IMR-90 (cell line): ENCODE results near the gene IL3RA. TPM values are rescaled to one million over a fixed set of nuclear protein-coding genes. Genes with fewer than 3 reads are reported as not detected.
A peak's percentile ranks its signal among the peaks of the same experiment; 100 is the strongest.

Source experiments
- ATAC-seq: fragments of 200-7000 bp; cut with Tn5 transposase; 2 replicates; pipeline ENCODE4 v1.9.1; 2020; ENCODE audit warnings: low read depth, mild to moderate bottlenecking, moderate library complexity
- BruUV-seq: library from RNA; stranded (reverse); fragments of 400-500 nt; replicated peaks from 2 replicates; lab custom pipeline; 2021; lab: Mats Ljungman, UMichigan
- CTCF ChIA-PET: fragments of 300-600 bp; formaldehyde crosslinking; extraction: SDS; loops from one replicate; lab custom pipeline; 2021; ENCODE audit warnings: antibody characterized with exemption; lab: Yijun Ruan, JAX
- POLR2A ChIA-PET: fragments of 300-600 bp; sonication (Branson Sonifier 250); formaldehyde crosslinking; loops from one replicate; lab custom pipeline; 2022; ENCODE audit warnings: antibody characterized with exemption; ENCODE audit not compliant: unreplicated experiment; lab: Charles Lee
- DNase-seq: peaks from one replicate; pipeline ENCODE4 v3.0.0; 2013
- H2AFZ ChIP-seq: replicated peaks from 2 replicates; pipeline ENCODE3; 2013; ENCODE audit warnings: low read length, mild to moderate bottlenecking; ENCODE audit not compliant: poor library complexity
- H2AK5ac ChIP-seq: 2 replicates; pipeline ENCODE4 v1.6.1; 2013; ENCODE audit warnings: low read depth, low read length, inconsistent platforms
- H2AK9ac ChIP-seq: replicated peaks from 2 replicates; pipeline ENCODE3; 2013; ENCODE audit warnings: mild to moderate bottlenecking, low read depth, low read length, moderate library complexity; ENCODE audit not compliant: poor library complexity
- H2BK120ac ChIP-seq: 2 replicates; pipeline ENCODE4 v1.6.1; 2013; ENCODE audit warnings: low read depth, low read length, inconsistent platforms
- H2BK15ac ChIP-seq: 3 replicates; pipeline ENCODE4 v1.6.1; 2013; ENCODE audit warnings: low read depth, low read length, inconsistent platforms
- H2BK20ac ChIP-seq: 2 replicates; pipeline ENCODE4 v1.6.1; 2013; ENCODE audit warnings: low read depth, mild to moderate bottlenecking, inconsistent platforms, low read length, moderate library complexity
- H2BK5ac ChIP-seq: 2 replicates; pipeline ENCODE4 v1.6.1; 2013; ENCODE audit warnings: mild to moderate bottlenecking, low read depth, low read length, inconsistent platforms; ENCODE audit not compliant: poor library complexity, severe bottlenecking
- H3K14ac ChIP-seq: replicated peaks from 2 replicates; pipeline ENCODE4 v1.6.1; 2013; ENCODE audit warnings: low read depth, low read length, inconsistent platforms
- H3K18ac ChIP-seq: 2 replicates; pipeline ENCODE4 v1.6.1; 2013; ENCODE audit warnings: low read depth, low read length, control low read depth
- H3K23ac ChIP-seq: 2 replicates; pipeline ENCODE4 v1.6.1; 2013; ENCODE audit warnings: low read depth, low read length, inconsistent platforms
- H3K27ac ChIP-seq: 2 replicates; pipeline ENCODE4 v1.5.1; 2013; ENCODE audit warnings: mild to moderate bottlenecking, control low read depth, low read length; ENCODE audit not compliant: insufficient read depth
- H3K27me3 ChIP-seq: 2 replicates; pipeline ENCODE4 v1.6.1; 2013; ENCODE audit warnings: low read length; ENCODE audit not compliant: control insufficient read depth, insufficient read depth
- H3K36me3 ChIP-seq: 2 replicates; pipeline ENCODE4 v1.6.1; 2013; ENCODE audit warnings: low read length, mixed read lengths; ENCODE audit not compliant: control insufficient read depth, insufficient read depth
- H3K4ac ChIP-seq: 2 replicates; pipeline ENCODE4 v1.6.1; 2013; ENCODE audit warnings: low read depth, low read length, inconsistent platforms
- H3K4me1 ChIP-seq: 2 replicates; pipeline ENCODE4 v1.6.1; 2013; ENCODE audit warnings: low read length, mixed read lengths; ENCODE audit not compliant: control insufficient read depth, insufficient read depth
- H3K4me2 ChIP-seq: 2 replicates; pipeline ENCODE4 v1.6.1; 2013; ENCODE audit warnings: low read depth, mild to moderate bottlenecking, control low read depth, low read length, moderate library complexity
- H3K4me3 ChIP-seq: 2 replicates; pipeline ENCODE4 v1.5.1; 2013; ENCODE audit warnings: low read depth, mild to moderate bottlenecking, control low read depth, low read length, moderate library complexity; ENCODE audit not compliant: insufficient read depth
- H3K56ac ChIP-seq: 2 replicates; pipeline ENCODE4 v1.6.1; 2013; ENCODE audit warnings: low read length, inconsistent platforms; ENCODE audit not compliant: insufficient read depth; ENCODE audit errors: extremely low read depth
- H3K79me1 ChIP-seq, 2 experiments: 2 replicates each; pipeline ENCODE4 v1.6.1; 2013; ENCODE audit warnings: low read length in 2 of 2, inconsistent platforms in 1 of 2, low read depth in 1 of 2
- H3K9ac ChIP-seq: 2 replicates; pipeline ENCODE4 v1.6.1; 2013; ENCODE audit warnings: low read depth, low read length, control low read depth
- H3K9me1 ChIP-seq: 2 replicates; pipeline ENCODE4 v1.6.1; 2013; ENCODE audit warnings: low read length, inconsistent platforms; ENCODE audit not compliant: insufficient read depth
- H3K9me3 ChIP-seq: 2 replicates; pipeline ENCODE4 v1.6.1; 2013; ENCODE audit warnings: low read length; ENCODE audit not compliant: control insufficient read depth, insufficient read depth
- H4K20me1 ChIP-seq: 2 replicates; pipeline ENCODE4 v1.6.1; 2013; ENCODE audit warnings: low read length, inconsistent platforms; ENCODE audit not compliant: insufficient read depth
- H4K5ac ChIP-seq: 2 replicates; pipeline ENCODE4 v1.6.1; 2013; ENCODE audit warnings: mild to moderate bottlenecking, low read depth, low read length, control low read depth
- H4K8ac ChIP-seq, 2 experiments: 2 replicates each; pipeline ENCODE4 v1.6.1; 2013; ENCODE audit warnings: low read depth in 2 of 2, low read length in 2 of 2, control low read depth in 1 of 2, inconsistent platforms in 1 of 2
- H4K91ac ChIP-seq: 2 replicates; pipeline ENCODE4 v1.6.1; 2013; ENCODE audit warnings: low read depth, low read length, inconsistent platforms; ENCODE audit not compliant: insufficient read depth
- BHLHE40 ChIP-seq: fragments of 150-350 bp; IDR thresholded peaks from 2 replicates; pipeline ENCODE4 v1.6.1; 2016; ENCODE audit warnings: mild to moderate bottlenecking, low read depth, low read length
- CEBPB ChIP-seq: IDR thresholded peaks from 2 replicates; pipeline ENCODE4 v1.6.1; 2012; ENCODE audit warnings: low read depth, low read length, improper control_type of control experiment
- CHD1 ChIP-seq: IDR thresholded peaks from 2 replicates; pipeline ENCODE4 v1.6.1; 2012; ENCODE audit warnings: low read depth, low read length, improper control_type of control experiment
- ELK1 ChIP-seq: fragments of 150-350 bp; IDR thresholded peaks from 2 replicates; pipeline ENCODE4 v1.6.1; 2016; ENCODE audit warnings: low read depth, mild to moderate bottlenecking, low read length, moderate library complexity, borderline replicate concordance
- FOS ChIP-seq: fragments of 150-350 bp; IDR thresholded peaks from 2 replicates; pipeline ENCODE4 v1.6.1; 2016; ENCODE audit warnings: low read depth, low read length
- MAFK ChIP-seq: IDR thresholded peaks from 2 replicates; pipeline ENCODE4 v1.6.1; 2012; ENCODE audit warnings: low read depth, low read length, improper control_type of control experiment
- MAZ ChIP-seq: IDR thresholded peaks from 2 replicates; pipeline ENCODE4 v1.6.1; 2012; ENCODE audit warnings: low read depth, mild to moderate bottlenecking, low read length, improper control_type of control experiment, moderate library complexity, borderline replicate concordance
- POLR2A ChIP-seq: IDR thresholded peaks from 2 replicates; pipeline ENCODE4 v1.6.1; 2012; ENCODE audit warnings: mild to moderate bottlenecking, low read depth, low read length
- RAD21 ChIP-seq: IDR thresholded peaks from 2 replicates; pipeline ENCODE4 v1.6.1; 2012; ENCODE audit warnings: low read length, improper control_type of control experiment
- RCOR1 ChIP-seq: IDR thresholded peaks from 2 replicates; pipeline ENCODE4 v1.6.1; 2012; ENCODE audit warnings: mild to moderate bottlenecking, low read length, improper control_type of control experiment; ENCODE audit not compliant: insufficient replicate concordance
- RFX5 ChIP-seq: IDR thresholded peaks from 2 replicates; pipeline ENCODE4 v1.8.0; 2012; ENCODE audit warnings: low read depth, mild to moderate bottlenecking, low read length, moderate library complexity
- WGBS, 2 experiments: methylation state at CpG; one replicate each; pipeline versions ENCODE4 v1.1.5 to v1.1.7; 2013; ENCODE audit warnings: missing lambda C conversion rate in 2 of 2; ENCODE audit not compliant: insufficient read length in 1 of 2; ENCODE audit errors: extremely low coverage in 2 of 2; 5-methylcytosine and 5-hydroxymethylcytosine counted together
- dilution Hi-C: fragments of 300-500 bp; cut with HindIII; formaldehyde crosslinking; loops from one replicate; pipeline ENCODE4 v1.14.3; 2018; ENCODE audit warnings: low sequenced_read_pairs; ENCODE audit not compliant: unreplicated experiment
- in situ Hi-C: fragments of 300-500 bp; cut with MboI; formaldehyde crosslinking; loops from 3 replicates; pipeline ENCODE4 v1.14.3; 2019; ENCODE audit warnings: low sequenced_read_pairs, inconsistent platforms, mixed read lengths
- intact Hi-C: fragments of 100-400 bp; cut with micrococcal nuclease; formaldehyde crosslinking; loops from 2 replicates; pipeline ENCODE4 v1.10.0; 2022
- polyA plus RNA-seq, 3 experiments: library from polyadenylated mRNA; depleted of rRNA; stranded (reverse); fragments of >200 nt; gene quantifications; 2 replicates each; pipeline ENCODE4 v1.2.3, GENCODE V29; 2012; ENCODE audit warnings: low replicate concordance in 1 of 3
- total RNA-seq: library from RNA; depleted of rRNA; stranded (reverse); fragments of >200 nt; gene quantifications from 2 replicates; pipeline ENCODE4 v1.2.3, GENCODE V29; 2012
- TF ChIP-seq, protein P1 (sequence below): conservative IDR thresholded peaks from 2 replicates; pipeline ENCODE4 v1.5.1; 2012; ENCODE audit warnings: mild to moderate bottlenecking, low read depth, low read length, improper control_type of control experiment
- TF ChIP-seq, protein P2 (sequence below): fragments of 150-350 bp; IDR thresholded peaks from 2 replicates; pipeline ENCODE4 v1.6.1; 2017; ENCODE audit warnings: mild to moderate bottlenecking, antibody characterized with exemption, low read length, low read depth

IL3RA gene
- total and polyA plus RNA-seq, 2 of the 4 experiments (the other 2 are of a cell fraction): not detected

- TF ChIP-seq MAFK: no peak
Observed at GRCh38 chrX:1389181-1389992, 52.8 kb downstream of the IL3RA start (continued).

- Histone ChIP-seq H2BK120ac (no peak overlapping the region), H2BK20ac (no peak overlapping the region), H4K8ac (no peak overlapping the region), H3K18ac (no peak overlapping the region), H3K27ac (no peak overlapping the region), H3K4me1 (no peaks in the 10 kb centered on the region; the same call in 1 of the 2 replicates), H2BK15ac (no peak overlapping the region), H3K56ac (peak overlapping the region; percentile 30; the same call in 1 of the 2 replicates), H3K4me3 (no peak overlapping the region), H3K9me3 (no peaks in the 10 kb centered on the region), H3K14ac (no peak overlapping the region), H2AK9ac (no peak overlapping the region), H4K5ac (no peak overlapping the region), H3K27me3 (no peaks in the 10 kb centered on the region), H2AK5ac (no peak overlapping the region), H3K79me1 (peaks cover 5 to 51% of the 10 kb centered on the region in 2 experiments), H3K4me2 (no peak overlapping the region), H3K23ac (no peak overlapping the region), H2BK5ac (no peak overlapping the region), H4K20me1 (peaks cover 68% of the 10 kb centered on the region), H4K91ac (no peak overlapping the region), H3K4ac (no peak overlapping the region), H3K9ac (no peak overlapping the region), H3K36me3 (peaks cover 56% of the 10 kb centered on the region), H2AFZ (no peak overlapping the region), H3K9me1 (peaks cover 6% of the 10 kb centered on the region; the same call in 1 of the 2 replicates)
- no TSS peak for BruUV-seq
- DNase-seq: no peak
- dilution Hi-C loops: no loop called here
- in situ Hi-C loops: no loop called here
- ChIA-PET CTCF (no interaction called here), POLR2A (no interaction called here)
- ATAC-seq: no peak
- 100% methylated on average over 2 of the region's 10 CpGs; no CpG with 5 or more reads in 1 of the 2 experiments for WGBS, 2 experiments
- intact Hi-C loops: loop anchor here (10.0 kb wide), 1 partner anchor 55 kb away; no protein-coding TSS in a partner anchor
- TF ChIP-seq RCOR1: no peak
- TF ChIP-seq MAZ: no peak
- no peak for TF ChIP-seq RAD21
- no peak for TF ChIP-seq BHLHE40
- TF ChIP-seq, protein P1, sequence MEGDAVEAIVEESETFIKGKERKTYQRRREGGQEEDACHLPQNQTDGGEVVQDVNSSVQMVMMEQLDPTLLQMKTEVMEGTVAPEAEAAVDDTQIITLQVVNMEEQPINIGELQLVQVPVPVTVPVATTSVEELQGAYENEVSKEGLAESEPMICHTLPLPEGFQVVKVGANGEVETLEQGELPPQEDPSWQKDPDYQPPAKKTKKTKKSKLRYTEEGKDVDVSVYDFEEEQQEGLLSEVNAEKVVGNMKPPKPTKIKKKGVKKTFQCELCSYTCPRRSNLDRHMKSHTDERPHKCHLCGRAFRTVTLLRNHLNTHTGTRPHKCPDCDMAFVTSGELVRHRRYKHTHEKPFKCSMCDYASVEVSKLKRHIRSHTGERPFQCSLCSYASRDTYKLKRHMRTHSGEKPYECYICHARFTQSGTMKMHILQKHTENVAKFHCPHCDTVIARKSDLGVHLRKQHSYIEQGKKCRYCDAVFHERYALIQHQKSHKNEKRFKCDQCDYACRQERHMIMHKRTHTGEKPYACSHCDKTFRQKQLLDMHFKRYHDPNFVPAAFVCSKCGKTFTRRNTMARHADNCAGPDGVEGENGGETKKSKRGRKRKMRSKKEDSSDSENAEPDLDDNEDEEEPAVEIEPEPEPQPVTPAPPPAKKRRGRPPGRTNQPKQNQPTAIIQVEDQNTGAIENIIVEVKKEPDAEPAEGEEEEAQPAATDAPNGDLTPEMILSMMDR: no peak
- TF ChIP-seq ELK1: no peak
- TF ChIP-seq CHD1: no peak
- no peak for TF ChIP-seq MAFK
- no peak for TF ChIP-seq RFX5
- no peak for TF ChIP-seq POLR2A
- TF ChIP-seq, protein P2, sequence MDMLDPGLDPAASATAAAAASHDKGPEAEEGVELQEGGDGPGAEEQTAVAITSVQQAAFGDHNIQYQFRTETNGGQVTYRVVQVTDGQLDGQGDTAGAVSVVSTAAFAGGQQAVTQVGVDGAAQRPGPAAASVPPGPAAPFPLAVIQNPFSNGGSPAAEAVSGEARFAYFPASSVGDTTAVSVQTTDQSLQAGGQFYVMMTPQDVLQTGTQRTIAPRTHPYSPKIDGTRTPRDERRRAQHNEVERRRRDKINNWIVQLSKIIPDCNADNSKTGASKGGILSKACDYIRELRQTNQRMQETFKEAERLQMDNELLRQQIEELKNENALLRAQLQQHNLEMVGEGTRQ: no peak
- TF ChIP-seq CEBPB: no peak
- TF ChIP-seq FOS: no peak
Observed at GRCh38 chrX:1389993-1390285, 53.4 kb downstream of the IL3RA start.
